Umbilical cord (tissue), 1 donor: ENCODE measurements around the gene RB1. TPM values are rescaled to one million over a fixed set of nuclear protein-coding genes. Genes with fewer than 3 reads are reported as not detected.

Source experiments
- total RNA-seq: library from RNA; depleted of rRNA; stranded (reverse); fragments of >200 nt; gene quantifications from one replicate; pipeline ENCODE4 v1.2.3, GENCODE V29; 2014; ENCODE audit warnings: low replicate concordance; ENCODE audit not compliant: insufficient read depth

Gene RB1
- total RNA-seq, 1 donor from 2014 or later: 27.9 TPM

Other genes with a start within 250 kb of the RB1 start
- gene MED4, start 208.6 kb upstream of the RB1 start, total RNA-seq: 25.3 TPM
- gene ITM2B, start 70.5 kb upstream of the RB1 start, total RNA-seq: 141 TPM
- gene LPAR6, start 109.4 kb downstream of the RB1 start, total RNA-seq: 55.6 TPM
- gene RCBTB2, start 229.3 kb downstream of the RB1 start, total RNA-seq: 25.0 TPM